ENCODE results near the gene NLRP4.

Gene NLRP4, protein sequence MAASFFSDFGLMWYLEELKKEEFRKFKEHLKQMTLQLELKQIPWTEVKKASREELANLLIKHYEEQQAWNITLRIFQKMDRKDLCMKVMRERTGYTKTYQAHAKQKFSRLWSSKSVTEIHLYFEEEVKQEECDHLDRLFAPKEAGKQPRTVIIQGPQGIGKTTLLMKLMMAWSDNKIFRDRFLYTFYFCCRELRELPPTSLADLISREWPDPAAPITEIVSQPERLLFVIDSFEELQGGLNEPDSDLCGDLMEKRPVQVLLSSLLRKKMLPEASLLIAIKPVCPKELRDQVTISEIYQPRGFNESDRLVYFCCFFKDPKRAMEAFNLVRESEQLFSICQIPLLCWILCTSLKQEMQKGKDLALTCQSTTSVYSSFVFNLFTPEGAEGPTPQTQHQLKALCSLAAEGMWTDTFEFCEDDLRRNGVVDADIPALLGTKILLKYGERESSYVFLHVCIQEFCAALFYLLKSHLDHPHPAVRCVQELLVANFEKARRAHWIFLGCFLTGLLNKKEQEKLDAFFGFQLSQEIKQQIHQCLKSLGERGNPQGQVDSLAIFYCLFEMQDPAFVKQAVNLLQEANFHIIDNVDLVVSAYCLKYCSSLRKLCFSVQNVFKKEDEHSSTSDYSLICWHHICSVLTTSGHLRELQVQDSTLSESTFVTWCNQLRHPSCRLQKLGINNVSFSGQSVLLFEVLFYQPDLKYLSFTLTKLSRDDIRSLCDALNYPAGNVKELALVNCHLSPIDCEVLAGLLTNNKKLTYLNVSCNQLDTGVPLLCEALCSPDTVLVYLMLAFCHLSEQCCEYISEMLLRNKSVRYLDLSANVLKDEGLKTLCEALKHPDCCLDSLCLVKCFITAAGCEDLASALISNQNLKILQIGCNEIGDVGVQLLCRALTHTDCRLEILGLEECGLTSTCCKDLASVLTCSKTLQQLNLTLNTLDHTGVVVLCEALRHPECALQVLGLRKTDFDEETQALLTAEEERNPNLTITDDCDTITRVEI

DNA sequence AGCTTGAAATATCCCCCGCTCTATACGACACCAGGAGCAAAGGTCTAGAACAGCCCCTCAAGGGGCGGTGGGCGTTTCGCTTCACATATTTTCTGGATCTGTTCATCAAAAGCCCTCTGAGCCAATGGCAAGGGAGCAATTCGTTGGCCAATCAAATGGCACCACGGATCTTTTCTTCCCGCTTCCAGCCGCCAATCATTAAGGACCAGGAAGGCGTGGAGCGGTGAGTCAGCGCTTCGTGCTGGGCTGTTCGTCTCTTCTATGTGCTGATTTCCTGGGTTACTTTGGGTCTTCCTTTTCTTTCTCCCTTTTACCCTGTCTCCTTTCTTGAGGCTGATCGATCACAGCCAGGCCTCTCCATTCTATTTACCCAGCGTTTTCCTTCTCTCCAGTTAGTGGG is at the start of gene NLRP4:
NLRP4 (plus strand) TSS at position 201 of the 400 bp plus-strand sequence. CDS start 15,541 bp downstream, outside the sequence.
- TF ChIP-seq, protein P1, sequence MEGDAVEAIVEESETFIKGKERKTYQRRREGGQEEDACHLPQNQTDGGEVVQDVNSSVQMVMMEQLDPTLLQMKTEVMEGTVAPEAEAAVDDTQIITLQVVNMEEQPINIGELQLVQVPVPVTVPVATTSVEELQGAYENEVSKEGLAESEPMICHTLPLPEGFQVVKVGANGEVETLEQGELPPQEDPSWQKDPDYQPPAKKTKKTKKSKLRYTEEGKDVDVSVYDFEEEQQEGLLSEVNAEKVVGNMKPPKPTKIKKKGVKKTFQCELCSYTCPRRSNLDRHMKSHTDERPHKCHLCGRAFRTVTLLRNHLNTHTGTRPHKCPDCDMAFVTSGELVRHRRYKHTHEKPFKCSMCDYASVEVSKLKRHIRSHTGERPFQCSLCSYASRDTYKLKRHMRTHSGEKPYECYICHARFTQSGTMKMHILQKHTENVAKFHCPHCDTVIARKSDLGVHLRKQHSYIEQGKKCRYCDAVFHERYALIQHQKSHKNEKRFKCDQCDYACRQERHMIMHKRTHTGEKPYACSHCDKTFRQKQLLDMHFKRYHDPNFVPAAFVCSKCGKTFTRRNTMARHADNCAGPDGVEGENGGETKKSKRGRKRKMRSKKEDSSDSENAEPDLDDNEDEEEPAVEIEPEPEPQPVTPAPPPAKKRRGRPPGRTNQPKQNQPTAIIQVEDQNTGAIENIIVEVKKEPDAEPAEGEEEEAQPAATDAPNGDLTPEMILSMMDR (IDR thresholded peaks at IDR 0.05; ENCODE audit: insufficient read depth, low read depth, low read length, missing control alignments) = no peak
- no peak within 1 kb of the TSS for H3K4me3 ChIP-seq (ENCODE audit: low read depth, low read length)
- no peak for DNase-seq (ENCODE audit: low read depth)

DNA sequence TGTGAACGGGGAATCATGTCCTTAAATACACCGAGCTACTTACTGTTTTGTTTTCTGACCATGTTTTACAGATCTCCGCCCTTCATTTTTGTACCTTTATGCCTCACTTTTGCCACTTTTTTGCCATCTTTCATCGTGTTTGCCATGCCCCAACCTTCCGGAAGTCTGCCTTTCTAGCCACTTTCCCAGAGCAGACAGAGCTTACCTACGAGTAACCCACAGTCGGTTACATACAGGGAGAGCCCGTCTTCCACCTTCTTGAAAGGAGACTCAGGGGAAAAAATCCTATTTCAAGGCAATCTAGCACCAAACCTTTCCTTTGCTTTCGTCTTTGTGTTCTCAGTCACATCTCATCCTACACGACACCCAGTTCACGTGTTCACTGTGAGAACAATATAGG is 41.3 kb upstream of the NLRP4 start:
- no peak overlapping the region for H3K4me3 ChIP-seq (ENCODE audit: low read depth, low read length)
- TF ChIP-seq, protein P1 (IDR thresholded peaks at IDR 0.05; ENCODE audit: insufficient read depth, low read depth, low read length, missing control alignments) = no peak
- no peak for DNase-seq (ENCODE audit: low read depth)

DNA sequence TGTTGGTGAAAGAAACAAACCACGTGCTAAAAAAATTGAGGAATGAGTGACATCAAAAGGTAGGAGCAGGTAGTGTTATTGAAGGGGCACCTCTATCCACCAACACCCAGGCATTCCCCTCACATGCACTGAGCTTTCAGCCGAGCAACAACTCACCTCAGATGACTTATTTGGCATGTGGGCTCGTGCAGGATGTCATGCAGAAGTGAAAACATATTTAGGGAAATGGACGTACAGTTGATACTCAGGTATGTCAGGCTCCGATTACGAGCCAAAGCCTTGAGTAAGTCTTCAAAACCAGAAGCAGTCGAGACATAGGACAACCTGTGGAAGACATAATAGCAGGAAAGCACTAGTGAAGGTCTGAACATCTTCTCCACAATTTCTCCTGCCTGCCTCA is 34.9 kb upstream of the NLRP4 start:
- no peak overlapping the region for H3K4me3 ChIP-seq (ENCODE audit: low read depth, low read length)
- peak; percentile 10 for DNase-seq (ENCODE audit: low read depth)

DNA sequence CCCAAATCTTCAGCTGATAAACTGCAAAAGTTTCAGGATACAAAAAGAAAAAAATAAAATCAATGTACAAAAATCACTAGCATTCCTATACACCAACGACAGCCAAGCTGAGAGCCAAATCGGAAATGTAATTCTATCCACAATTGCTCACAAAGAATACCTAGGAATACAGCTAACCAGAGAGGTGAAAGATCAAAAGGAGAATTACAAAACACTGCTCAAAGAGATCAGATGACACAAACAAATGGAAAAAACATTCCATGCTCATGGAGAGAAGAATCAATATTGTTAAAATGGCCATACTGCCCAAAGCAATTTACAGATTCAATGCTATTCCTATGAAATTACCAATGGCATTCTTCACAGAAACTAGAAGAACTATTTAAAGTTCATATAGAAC is 34.1 kb upstream of the NLRP4 start:
- no peak for DNase-seq (ENCODE audit: low read depth)
- TF ChIP-seq, protein P1 (IDR thresholded peaks at IDR 0.05; ENCODE audit: insufficient read depth, low read depth, low read length, missing control alignments) = no peak
- H3K4me3 ChIP-seq (ENCODE audit: low read depth, low read length) = no peak overlapping the region

More for the DNA sequence above, 34.9 kb upstream of the NLRP4 start:
- TF ChIP-seq, protein P1 (IDR thresholded peaks at IDR 0.05; ENCODE audit: insufficient read depth, low read depth, low read length, missing control alignments) = no peak

DNA sequence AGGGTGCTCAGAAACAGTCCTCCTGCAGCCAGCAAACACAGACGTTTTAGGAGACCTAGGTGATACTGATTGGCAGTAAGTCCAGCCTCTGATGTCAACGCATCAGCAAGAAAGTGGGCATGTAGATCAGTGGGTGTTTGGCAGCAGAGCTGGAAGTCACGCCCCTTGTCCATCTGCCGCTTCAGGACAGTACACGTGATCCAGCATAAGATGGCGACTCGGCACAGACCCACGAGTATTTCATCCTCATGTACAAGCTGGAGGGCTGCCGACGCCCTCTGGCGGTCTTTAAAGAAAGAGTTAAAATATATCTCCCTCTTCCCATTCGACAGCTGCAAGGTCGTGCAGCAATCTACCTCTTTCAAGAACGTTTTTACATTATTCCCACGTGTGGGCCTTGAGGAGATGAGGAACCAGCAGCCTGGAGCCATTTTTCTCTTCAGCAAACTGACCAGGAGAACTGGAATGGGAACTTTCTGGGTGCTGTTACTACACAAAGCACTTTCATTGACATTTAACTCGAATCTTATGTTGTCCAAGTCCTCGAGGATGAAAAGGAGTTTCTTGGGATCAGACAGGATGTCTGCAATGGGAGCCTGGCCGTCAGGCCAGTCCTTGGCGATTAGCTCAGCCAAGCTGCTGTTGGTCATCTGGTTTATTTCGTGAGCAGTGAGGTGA is 26.8 kb upstream of the NLRP4 start:
- TF ChIP-seq, protein P1 (IDR thresholded peaks at IDR 0.05; ENCODE audit: insufficient read depth, low read depth, low read length, missing control alignments) = peak; percentile 41
- no peak overlapping the region for H3K4me3 ChIP-seq (ENCODE audit: low read depth, low read length)
- DNase-seq (ENCODE audit: low read depth) = peak; percentile 89

DNA sequence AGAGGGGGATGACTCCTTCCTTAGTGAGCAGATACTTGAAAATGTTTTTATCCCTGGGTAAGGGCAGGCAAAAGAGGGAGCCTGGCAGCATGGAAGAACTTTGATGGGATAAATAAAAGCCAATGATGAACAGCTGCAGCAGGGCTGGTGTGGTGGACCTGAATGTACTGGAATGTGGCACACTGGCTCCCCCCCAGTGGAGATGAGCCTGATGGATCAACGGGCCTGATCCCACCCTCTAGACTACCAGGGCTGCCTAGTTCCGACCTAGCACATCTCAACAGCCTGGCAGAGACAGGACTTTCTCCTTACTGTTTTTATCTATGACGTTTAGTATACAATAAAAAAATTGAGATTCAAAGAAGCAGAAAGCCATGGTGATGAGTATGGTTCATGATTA is 25.0 kb upstream of the NLRP4 start:
- no peak overlapping the region for H3K4me3 ChIP-seq (ENCODE audit: low read depth, low read length)
- TF ChIP-seq, protein P1 (IDR thresholded peaks at IDR 0.05; ENCODE audit: insufficient read depth, low read depth, low read length, missing control alignments) = no peak
- DNase-seq (ENCODE audit: low read depth) = no peak
